CD4-positive, alpha-beta T cell treated with Interleukin-4 for 4 hours (primary cell): Measurements from ENCODE around the gene PLAAT5.

ENCODE experiments used
- DNase-seq: peaks from one replicate; pipeline ENCODE4 v3.0.0-alpha.2; 2020

The PLAAT5 gene

GRCh38 chr11:63511048-63511748 lies 20.2 kb upstream of the PLAAT5 start:
- DNase-seq = no peak

GRCh38 chr11:63510360-63511047 lies 19.5 kb upstream of the PLAAT5 start:
- DNase-seq = no peak

GRCh38 chr11:63508745-63509144 lies 17.8 kb upstream of the PLAAT5 start:
- no peak for DNase-seq

- DNase-seq = no peak
Measured at GRCh38 chr11:63508009-63508408, 17.0 kb upstream of the PLAAT5 start.

- DNase-seq = no peak
Measured at GRCh38 chr11:63507511-63507910, 16.5 kb upstream of the PLAAT5 start.

GRCh38 chr11:63506876-63507275 lies 15.9 kb upstream of the PLAAT5 start:
- DNase-seq = no peak

GRCh38 chr11:63505857-63506528 lies 15.0 kb upstream of the PLAAT5 start, which contains the start of gene LGALS12:
Gene LGALS12, plus strand, starts transcription at chr11:63506084. Its CDS starts 375 bp downstream, at chr11:63506459.
- no peak for DNase-seq

- DNase-seq = no peak
Measured at GRCh38 chr11:63504933-63505586, 14.1 kb upstream of the PLAAT5 start.

- no peak for DNase-seq
Measured at GRCh38 chr11:63504054-63504453, 13.1 kb upstream of the PLAAT5 start.

GRCh38 chr11:63503492-63503891 lies 12.5 kb upstream of the PLAAT5 start:
- no peak for DNase-seq

GRCh38 chr11:63502252-63502820 lies 11.4 kb upstream of the PLAAT5 start:
- no peak for DNase-seq

GRCh38 chr11:63501236-63501635 lies 10.3 kb upstream of the PLAAT5 start:
- DNase-seq = no peak

GRCh38 chr11:63499874-63500273 lies 8.9 kb upstream of the PLAAT5 start:
- no peak for DNase-seq

- no peak for DNase-seq
Measured at GRCh38 chr11:63494975-63495374, 4.0 kb upstream of the PLAAT5 start.

- no peak for DNase-seq
Measured at GRCh38 chr11:63493127-63493526, 2.2 kb upstream of the PLAAT5 start.

- DNase-seq = no peak
Measured at GRCh38 chr11:63492441-63492840, 1.5 kb upstream of the PLAAT5 start.

GRCh38 chr11:63491636-63492372 lies 837 bp upstream of the PLAAT5 start:
- DNase-seq = no peak

GRCh38 chr11:63491240-63491587 lies 247 bp upstream of the PLAAT5 start:
- DNase-seq = no peak

- DNase-seq = no peak
Measured at GRCh38 chr11:63489879-63490278, 1.1 kb downstream of the PLAAT5 start.

GRCh38 chr11:63488789-63489188 lies 2.2 kb downstream of the PLAAT5 start:
- no peak for DNase-seq

- DNase-seq = no peak
Measured at GRCh38 chr11:63485777-63486176, 5.2 kb downstream of the PLAAT5 start.

- DNase-seq = no peak
Measured at GRCh38 chr11:63480039-63480438, 10.9 kb downstream of the PLAAT5 start.
